ENCODE results near the gene SYT15.

The SYT15 gene

GRCh38 chr10:46557319-46558121 is 21.4 kb upstream of the SYT15 start:
- Histone ChIP-seq H4K20me1 (ENCODE audit: control insufficient read depth, insufficient read depth, low read depth, low read length) (no peaks in the 10 kb centered on the region; the same call in 1 of the 2 replicates), H3K9me3 (ENCODE audit: control insufficient read depth, insufficient read depth, low read length) (no peaks in the 10 kb centered on the region), H3K27me3 (ENCODE audit: control insufficient read depth, low read length) (peaks cover 9% of the 10 kb centered on the region), H3K4me3 (ENCODE audit: low read length) (no peak overlapping the region), H3K36me3 (ENCODE audit: control insufficient read depth, low read length) (no peaks in the 10 kb centered on the region), H3K4me2 (ENCODE audit: low read length) (no peak overlapping the region), H3K4me1 (ENCODE audit: control insufficient read depth, low read length) (no peaks in the 10 kb centered on the region), H3K27ac (ENCODE audit: low read depth, low read length) (no peak overlapping the region), H3F3A (ENCODE audit: control insufficient read depth, insufficient read depth) (no peaks in the 10 kb centered on the region), H3K79me2 (ENCODE audit: control insufficient read depth, low read length) (no peaks in the 10 kb centered on the region), H3K9me2 (replicated peaks; ENCODE audit: control insufficient read depth, low read length) (no peaks in the 10 kb centered on the region)
- TF ChIP-seq CTCF (IDR thresholded peaks at IDR 0.05; ENCODE audit: low read depth, low read length, poor library complexity, severe bottlenecking), result no peak
- TF ChIP-seq EZH2phosphoT487 (IDR thresholded peaks at IDR 0.05; ENCODE audit: borderline replicate concordance, low read length), result no peak

GRCh38 chr10:46558122-46558391 is 20.9 kb upstream of the SYT15 start:
- no peaks in the 10 kb centered on the region for H3K4me1 ChIP-seq (ENCODE audit: control insufficient read depth, low read length)
- H3K27me3 ChIP-seq (ENCODE audit: control insufficient read depth, low read length), result peaks cover 9% of the 10 kb centered on the region
- H3K36me3 ChIP-seq (ENCODE audit: control insufficient read depth, low read length), result no peaks in the 10 kb centered on the region
- H3K4me3 ChIP-seq (ENCODE audit: low read length), result no peak overlapping the region
- no peaks in the 10 kb centered on the region; the same call in 1 of the 2 replicates for H4K20me1 ChIP-seq (ENCODE audit: control insufficient read depth, insufficient read depth, low read depth, low read length)
- H3K27ac ChIP-seq (ENCODE audit: low read depth, low read length), result no peak overlapping the region
- no peaks in the 10 kb centered on the region for H3K9me3 ChIP-seq (ENCODE audit: control insufficient read depth, insufficient read depth, low read length)
- H3K9me2 ChIP-seq (replicated peaks; ENCODE audit: control insufficient read depth, low read length), result no peaks in the 10 kb centered on the region
- TF ChIP-seq CTCF (IDR thresholded peaks at IDR 0.05; ENCODE audit: low read depth, low read length, poor library complexity, severe bottlenecking) (no peak), EZH2phosphoT487 (IDR thresholded peaks at IDR 0.05; ENCODE audit: borderline replicate concordance, low read length) (no peak)
- no peaks in the 10 kb centered on the region for H3K79me2 ChIP-seq (ENCODE audit: control insufficient read depth, low read length)
- no peaks in the 10 kb centered on the region for H3F3A ChIP-seq (ENCODE audit: control insufficient read depth, insufficient read depth)
- H3K4me2 ChIP-seq (ENCODE audit: low read length), result no peak overlapping the region

GRCh38 chr10:46558392-46559185 is 20.3 kb upstream of the SYT15 start:
- peaks cover 9% of the 10 kb centered on the region for H3K27me3 ChIP-seq (ENCODE audit: control insufficient read depth, low read length)
- TF ChIP-seq CTCF (IDR thresholded peaks at IDR 0.05; ENCODE audit: low read depth, low read length, poor library complexity, severe bottlenecking), result no peak
- TF ChIP-seq EZH2phosphoT487 (IDR thresholded peaks at IDR 0.05; ENCODE audit: borderline replicate concordance, low read length), result no peak
- H3K9me2 ChIP-seq (replicated peaks; ENCODE audit: control insufficient read depth, low read length), result no peaks in the 10 kb centered on the region
- no peaks in the 10 kb centered on the region for H3K9me3 ChIP-seq (ENCODE audit: control insufficient read depth, insufficient read depth, low read length)
- H3F3A ChIP-seq (ENCODE audit: control insufficient read depth, insufficient read depth), result no peaks in the 10 kb centered on the region
- no peaks in the 10 kb centered on the region for H3K4me1 ChIP-seq (ENCODE audit: control insufficient read depth, low read length)
- no peaks in the 10 kb centered on the region for H3K36me3 ChIP-seq (ENCODE audit: control insufficient read depth, low read length)
- H3K4me3 ChIP-seq (ENCODE audit: low read length), result no peak overlapping the region
- no peak overlapping the region for H3K4me2 ChIP-seq (ENCODE audit: low read length)
- H3K79me2 ChIP-seq (ENCODE audit: control insufficient read depth, low read length), result no peaks in the 10 kb centered on the region
- H3K27ac ChIP-seq (ENCODE audit: low read depth, low read length), result no peak overlapping the region
- no peaks in the 10 kb centered on the region; the same call in 1 of the 2 replicates for H4K20me1 ChIP-seq (ENCODE audit: control insufficient read depth, insufficient read depth, low read depth, low read length)
